Umbilical cord (tissue), 1 donor: ENCODE data around the gene ATP10D. TPM values are rescaled to one million over a fixed set of nuclear protein-coding genes. Genes with fewer than 3 reads are reported as not detected.

ENCODE experiments used
- total RNA-seq: library from RNA; depleted of rRNA; stranded (reverse); fragments of >200 nt; gene quantifications from one replicate; pipeline ENCODE4 v1.2.3, GENCODE V29; 2014; ENCODE audit warnings: low replicate concordance; ENCODE audit not compliant: insufficient read depth

ATP10D gene
- total RNA-seq, 1 donor from 2014 or later: 30.8 TPM

Other genes with a start within 250 kb of the ATP10D start
- 15.4 TPM for gene COMMD8, start 21.6 kb upstream of the ATP10D start, total RNA-seq